ENCODE data around the gene SIRT6.

DNA sequence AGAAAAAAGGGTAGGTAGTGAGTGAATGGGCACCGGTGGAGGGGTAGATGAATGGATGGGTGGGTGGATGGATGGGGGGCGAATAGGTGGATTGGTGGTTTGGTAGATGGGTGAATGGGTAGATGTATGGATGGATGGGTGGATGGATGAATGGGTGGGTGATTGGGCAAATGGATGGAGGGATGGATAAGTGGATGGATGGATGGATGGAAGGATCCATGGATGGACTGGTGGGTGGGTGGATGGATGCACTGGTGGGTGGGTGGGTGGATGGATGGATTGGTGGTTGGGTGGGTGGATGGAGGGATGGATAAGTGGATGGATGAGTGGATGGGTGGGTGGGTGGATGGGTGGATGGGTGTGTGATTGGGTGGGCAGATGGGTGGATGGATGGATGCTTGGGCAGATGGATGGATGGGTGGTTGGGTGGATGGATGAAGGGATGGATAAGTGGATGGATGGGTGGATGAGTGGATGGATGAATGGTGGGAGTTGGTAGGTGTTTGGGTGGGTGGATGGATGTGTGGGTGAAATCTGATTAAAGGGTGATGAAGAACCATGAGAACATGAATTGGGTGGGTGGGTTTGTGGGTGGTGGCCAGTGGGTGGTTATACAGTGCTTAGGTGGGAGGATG, 2.5 kb upstream of the SIRT6 start:
- TF ChIP-seq, protein P1, sequence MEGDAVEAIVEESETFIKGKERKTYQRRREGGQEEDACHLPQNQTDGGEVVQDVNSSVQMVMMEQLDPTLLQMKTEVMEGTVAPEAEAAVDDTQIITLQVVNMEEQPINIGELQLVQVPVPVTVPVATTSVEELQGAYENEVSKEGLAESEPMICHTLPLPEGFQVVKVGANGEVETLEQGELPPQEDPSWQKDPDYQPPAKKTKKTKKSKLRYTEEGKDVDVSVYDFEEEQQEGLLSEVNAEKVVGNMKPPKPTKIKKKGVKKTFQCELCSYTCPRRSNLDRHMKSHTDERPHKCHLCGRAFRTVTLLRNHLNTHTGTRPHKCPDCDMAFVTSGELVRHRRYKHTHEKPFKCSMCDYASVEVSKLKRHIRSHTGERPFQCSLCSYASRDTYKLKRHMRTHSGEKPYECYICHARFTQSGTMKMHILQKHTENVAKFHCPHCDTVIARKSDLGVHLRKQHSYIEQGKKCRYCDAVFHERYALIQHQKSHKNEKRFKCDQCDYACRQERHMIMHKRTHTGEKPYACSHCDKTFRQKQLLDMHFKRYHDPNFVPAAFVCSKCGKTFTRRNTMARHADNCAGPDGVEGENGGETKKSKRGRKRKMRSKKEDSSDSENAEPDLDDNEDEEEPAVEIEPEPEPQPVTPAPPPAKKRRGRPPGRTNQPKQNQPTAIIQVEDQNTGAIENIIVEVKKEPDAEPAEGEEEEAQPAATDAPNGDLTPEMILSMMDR (IDR thresholded peaks at IDR 0.05), result no peak
- TF ChIP-seq ZFX (IDR thresholded peaks at IDR 0.05; ENCODE audit: borderline replicate concordance), result no peak

All from 22Rv1 (cell line).